GM18520 (cell line): ENCODE measurements around the gene NRM.
"Not testable (repeated sequence)": the region's sequence is repeated elsewhere in the genome, so short reads cannot be mapped to it uniquely, and the experiment has no call there.

Source experiments
- ATAC-seq: cut with Tn5 transposase; IDR thresholded peaks from one replicate; pipeline ENCODE4 v1.9.1; 2021; ENCODE audit not compliant: unreplicated experiment

Gene NRM, protein sequence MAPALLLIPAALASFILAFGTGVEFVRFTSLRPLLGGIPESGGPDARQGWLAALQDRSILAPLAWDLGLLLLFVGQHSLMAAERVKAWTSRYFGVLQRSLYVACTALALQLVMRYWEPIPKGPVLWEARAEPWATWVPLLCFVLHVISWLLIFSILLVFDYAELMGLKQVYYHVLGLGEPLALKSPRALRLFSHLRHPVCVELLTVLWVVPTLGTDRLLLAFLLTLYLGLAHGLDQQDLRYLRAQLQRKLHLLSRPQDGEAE

DNA sequence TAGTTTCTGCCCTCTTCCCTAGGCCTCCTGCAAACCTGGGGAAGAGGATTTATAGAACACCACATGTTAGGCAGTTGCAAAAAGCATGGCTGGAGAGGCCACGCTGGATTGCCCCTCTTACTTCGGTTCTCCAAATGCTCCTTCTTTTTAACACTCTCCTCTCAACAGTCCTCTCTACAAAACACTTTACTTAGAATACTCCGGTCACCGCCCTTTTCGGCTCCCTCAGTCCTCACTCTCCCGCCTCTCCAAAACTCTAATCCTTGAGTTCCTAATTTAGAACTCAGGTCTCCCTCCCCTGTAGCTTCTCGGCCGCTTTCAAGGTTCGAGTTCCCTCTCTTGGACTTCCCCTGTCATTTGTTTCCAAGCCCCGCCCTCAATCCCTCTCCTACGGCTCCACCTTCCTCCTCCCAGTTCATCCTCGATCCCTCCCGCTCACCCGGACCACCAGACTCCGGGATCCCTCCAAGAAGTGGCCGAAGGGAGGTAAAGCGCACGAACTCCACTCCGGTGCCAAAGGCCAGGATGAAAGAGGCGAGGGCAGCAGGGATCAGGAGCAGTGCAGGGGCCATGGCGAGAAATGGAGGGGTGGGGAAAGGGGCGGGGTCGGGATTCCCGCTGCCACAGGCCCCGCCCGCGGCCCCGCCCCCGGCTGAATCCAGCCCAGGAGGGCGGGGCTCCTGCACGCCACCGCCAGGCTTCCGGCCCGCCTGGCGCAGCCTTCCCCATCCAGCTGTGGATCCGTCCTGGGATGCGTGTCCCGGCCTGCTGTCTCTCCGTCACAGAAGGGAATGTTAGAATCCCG is at the start of gene NRM:
Gene NRM, minus strand, starts transcription at position 582 of the 805 bp plus-strand sequence. Its CDS starts 10 bp downstream, at position 572.
- ATAC-seq, result no peak

DNA sequence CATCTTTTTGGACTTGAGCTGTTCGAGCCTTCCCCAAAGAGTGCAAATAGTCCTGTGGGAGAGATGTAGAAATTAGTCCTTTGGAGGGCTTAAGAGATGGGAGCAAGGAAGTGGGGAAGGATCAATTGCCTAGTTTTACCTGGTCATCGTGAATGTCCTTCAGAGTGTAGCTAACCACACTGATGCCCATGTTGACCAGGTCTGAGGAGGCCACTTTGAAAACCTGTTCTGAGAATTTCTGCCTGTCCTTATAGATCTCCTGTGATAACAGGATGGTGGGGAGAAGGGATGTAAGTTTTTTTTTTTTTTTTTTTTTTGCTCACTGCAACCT is 49.7 kb upstream of the NRM start:
- no peak for ATAC-seq

DNA sequence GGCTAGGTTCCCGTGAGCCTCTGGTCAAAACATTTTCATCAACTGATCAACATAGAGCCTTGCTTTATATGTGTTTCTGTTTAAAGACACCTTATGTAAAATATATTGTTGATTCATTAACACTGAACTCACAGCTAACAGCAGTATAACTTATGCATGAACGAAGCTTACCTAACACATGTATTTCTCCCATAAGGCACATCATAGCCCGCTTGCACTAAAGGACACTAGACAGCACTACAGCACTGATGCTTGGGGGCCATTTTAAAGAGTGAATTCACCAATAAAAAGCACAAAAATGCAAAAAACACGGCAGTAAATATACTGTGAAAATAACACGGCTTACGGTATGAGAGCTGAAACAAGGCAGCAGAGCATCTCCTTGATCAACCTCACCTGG is 47.7 kb upstream of the NRM start:
- no peak for ATAC-seq

DNA sequence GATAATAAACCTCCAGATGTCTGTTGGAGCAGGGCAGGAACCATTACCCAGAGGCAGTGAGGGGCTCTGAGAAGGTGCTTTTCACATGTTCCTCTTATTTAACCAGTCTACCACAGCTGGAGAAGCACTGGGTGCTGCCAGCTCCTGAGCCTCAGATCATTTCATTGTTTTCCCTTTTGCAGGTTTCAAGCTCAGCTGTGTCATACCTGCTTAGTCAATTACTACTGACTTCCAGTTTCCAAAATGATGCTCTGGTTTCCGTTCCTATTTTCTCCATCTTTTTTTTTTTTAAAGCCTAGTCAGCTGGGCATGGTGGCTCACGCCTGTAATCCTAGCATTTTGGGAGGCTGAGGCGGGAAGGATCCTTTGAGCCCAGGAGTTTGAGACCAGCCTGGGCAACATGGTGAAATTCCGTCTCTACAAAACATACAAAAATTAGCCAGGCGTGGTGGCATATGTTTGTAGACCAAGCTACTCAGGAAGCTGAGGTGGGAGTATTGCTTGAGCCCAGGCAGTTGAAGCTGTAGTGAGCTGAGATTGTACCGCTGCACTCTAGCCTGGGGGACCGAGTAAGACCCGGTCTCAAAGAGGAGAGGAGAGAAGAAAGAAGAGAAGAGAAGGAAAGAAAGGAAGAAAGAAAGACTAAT is 45.0 kb upstream of the NRM start:
- ATAC-seq, result no peak

DNA sequence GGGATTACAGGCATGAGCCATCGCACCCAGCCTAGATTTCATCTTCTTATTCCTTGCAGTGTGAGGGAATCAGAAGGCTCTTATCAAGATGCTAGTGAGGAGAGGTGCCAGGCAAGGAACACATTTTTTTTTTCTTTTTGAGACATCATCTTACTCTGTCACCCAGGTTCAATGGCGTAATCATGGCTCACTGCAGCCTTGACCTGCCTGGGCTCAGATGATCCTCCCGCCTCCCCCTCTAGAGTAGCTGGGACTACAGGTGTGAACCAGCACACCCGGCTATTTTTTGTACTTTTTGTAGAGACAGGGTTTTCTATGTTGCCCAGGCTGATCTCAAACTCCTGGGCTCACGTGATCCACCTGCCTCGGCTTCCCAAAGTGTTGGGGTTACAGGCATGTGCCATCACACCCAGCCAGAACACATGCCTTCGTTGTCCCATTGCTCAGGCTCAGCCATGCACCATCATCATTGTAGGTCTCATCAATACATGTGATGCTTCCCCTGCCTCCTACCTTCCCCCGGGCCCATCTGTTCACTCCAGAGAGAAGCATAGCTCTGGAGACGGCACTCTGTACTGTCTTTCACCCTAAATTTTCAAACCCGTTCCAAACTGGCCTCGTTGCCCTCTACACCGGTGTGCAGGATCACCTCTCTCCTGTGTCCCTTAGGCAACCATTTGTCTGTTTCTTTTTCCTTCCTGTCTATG is 41.6 kb upstream of the NRM start:
- ATAC-seq, result no peak

DNA sequence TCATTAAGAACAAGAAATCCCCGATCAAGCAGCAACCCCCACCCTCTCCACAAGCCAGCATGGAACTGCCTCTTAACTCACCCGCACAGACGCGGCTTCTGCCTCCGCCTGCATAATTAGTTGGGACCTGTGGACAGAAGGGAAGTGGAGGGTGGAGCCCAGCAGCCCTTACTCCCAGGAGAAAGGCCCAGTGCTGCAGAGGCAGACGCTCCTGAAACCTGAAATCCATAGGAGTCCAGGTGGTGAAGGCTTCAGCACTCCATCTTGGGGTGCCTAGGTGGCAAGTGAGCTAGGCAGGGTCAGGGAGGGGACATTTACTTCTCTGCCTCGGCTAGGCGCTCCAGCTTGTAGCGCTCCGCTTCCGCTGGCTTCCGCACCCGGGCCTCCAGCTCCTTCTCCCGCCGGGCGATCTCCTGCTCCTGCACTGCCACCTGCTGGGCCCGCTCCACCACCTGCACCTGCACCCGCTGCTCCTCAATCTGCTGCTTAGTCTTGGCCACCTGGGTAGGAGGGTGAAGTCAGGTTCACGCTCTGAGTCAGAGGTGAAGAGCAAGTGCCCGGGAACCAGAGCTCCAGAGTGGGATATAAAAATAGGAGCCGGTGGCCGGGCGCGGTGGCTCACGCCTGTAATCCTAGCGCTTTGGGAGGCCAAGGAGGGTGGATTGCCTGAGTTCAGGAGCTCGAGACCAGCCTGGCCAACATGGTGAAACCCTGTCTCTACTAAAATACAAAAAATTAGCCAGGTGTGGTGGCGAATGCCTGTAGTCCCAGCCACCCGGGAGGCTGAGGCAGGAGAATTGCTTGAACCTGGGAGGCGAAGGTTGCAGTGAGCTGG is 40.0 kb upstream of the NRM start:
- ATAC-seq, result peak; percentile 55

DNA sequence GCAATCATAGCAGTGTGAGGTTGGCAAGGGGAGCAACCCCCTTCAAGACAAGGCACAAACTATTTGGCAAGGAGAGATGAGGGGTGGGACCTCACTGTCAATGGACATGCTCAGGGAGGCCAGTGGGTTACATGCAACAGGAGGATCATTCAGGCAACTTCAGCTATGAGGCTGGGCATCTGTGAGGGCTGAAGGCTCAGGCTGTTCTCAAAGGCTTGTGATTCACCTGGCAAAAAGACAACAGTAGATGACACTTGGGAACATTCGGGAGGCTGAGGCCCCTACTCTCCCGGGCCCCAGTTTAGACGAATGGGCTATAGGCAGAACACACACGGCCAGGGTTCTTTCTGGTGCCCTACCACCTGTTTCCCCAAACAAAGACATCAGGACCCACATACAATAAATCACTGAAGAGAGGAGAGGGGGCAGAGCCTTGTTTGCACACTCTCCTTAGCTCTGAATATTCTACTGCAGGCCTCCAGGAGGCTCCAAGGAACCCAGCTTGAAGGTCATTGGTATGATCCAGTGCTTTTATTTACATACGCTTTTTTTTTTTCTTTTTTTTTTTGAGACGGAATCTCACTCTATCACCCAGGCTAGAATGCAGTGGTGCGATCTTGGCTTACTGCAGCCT is 37.3 kb upstream of the NRM start:
- ATAC-seq, result no peak

DNA sequence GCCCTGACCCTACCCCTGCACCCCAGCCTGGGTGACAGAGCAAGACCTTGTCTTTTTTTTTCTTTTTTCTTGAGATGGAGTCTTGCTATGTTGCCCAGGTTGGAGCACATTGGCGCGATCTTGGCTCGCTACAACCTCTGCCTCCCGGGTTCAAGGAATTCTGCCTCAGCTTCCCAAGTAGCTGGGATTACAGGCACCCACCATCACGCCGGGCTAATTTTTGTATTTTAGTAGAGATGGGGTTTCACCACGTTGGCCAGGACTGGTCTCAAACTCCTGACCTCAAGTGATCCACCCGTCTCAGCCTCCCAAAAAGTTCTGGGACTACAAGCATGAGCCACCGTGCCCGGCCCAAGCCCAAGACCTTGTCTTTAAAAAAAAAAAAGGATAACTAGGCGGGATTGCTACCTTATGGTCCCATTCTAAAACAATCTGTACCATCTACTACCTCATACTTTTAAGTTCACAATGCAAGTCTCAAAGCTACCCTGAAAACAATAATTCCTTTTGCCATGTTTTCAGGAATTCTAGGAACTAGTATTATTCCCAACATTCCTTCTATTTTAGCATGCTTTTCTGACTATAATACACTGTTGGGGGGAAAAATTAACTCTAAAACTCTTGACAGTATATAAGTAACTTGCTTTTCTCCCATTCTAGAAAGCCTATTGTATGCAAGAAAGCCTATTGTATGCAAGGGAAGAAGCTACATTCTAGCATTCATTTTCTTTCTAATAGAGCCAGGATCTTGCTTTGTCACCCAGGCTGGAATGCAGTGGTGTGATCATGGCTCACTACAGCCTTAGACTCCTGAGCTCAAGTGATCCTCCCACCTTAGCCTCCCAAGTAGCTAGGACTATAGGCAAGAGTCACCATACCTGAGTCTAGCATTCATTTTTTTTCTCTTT is 36.0 kb upstream of the NRM start:
- ATAC-seq, result no peak

DNA sequence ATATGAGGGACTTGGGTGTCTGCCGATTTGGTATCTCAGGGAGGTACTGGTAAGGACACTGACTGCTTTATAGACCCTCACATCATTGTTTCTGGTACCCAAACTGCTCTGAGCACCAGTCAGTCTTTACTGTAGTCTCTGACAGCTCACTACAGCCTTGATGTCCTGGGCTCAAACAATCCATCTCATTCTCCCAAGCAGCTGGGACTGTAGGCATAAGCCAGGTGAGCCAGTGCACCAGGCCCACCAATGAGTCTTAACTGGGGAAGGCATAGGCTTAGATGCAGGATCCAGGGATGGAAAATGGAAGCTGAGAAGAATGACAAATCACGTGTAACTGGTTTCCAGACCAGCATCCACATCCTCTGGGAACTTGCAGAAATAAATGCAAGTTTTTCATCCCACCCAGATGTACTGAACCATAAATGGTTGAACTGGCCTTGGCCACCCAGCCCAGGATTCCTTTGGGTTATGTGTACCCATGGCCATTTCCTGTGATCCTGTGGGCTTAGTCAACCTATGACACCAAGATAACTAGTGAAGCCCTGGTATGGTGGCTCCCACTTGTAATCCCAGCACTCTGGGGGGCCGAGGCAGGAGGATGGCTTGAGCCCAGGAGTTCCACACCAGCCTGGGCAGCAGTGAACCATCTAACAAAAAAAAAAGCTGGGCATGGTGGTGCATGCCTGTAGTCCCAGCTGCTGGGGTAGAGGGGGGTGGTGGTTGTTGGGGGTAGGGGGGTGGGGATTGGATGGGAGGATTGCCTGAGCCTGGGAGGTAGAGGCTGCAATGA is 35.1 kb upstream of the NRM start:
- ATAC-seq, result no peak

DNA sequence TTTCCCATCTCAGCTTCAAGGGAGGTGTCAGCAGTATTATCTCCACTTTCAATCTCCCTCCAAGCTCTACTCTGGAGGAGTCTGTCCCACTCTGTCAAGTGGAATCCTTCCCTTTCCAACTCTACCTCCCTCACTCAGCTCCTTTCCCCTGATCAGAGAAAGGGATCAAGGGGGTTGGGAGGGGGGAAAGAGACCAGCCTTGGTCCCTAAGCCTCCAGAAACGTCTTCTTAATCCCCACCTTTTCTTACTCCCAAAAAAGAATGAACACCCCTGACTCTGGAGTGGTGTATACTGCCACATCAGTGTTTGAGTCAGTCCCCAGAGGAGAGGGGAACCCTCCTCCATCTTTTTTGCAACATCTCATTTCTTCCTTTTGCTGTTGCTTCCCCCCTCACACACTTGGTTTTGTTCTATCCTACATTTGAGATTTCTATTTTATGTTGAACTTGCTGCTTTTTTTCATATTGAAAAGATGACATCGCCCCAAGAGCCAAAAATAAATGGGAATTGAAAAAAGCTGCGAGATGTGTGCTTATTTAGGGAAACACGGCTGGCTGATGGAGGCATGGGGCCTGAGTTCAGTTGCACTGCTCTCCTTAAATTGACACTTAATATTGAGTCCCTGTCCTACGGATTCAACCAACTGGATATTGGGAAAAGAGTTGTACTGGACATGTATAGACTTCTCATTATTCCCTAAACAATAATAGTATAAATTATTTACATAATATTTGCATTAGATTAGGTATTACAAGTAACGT is 34.3 kb upstream of the NRM start:
- ATAC-seq, result no peak

DNA sequence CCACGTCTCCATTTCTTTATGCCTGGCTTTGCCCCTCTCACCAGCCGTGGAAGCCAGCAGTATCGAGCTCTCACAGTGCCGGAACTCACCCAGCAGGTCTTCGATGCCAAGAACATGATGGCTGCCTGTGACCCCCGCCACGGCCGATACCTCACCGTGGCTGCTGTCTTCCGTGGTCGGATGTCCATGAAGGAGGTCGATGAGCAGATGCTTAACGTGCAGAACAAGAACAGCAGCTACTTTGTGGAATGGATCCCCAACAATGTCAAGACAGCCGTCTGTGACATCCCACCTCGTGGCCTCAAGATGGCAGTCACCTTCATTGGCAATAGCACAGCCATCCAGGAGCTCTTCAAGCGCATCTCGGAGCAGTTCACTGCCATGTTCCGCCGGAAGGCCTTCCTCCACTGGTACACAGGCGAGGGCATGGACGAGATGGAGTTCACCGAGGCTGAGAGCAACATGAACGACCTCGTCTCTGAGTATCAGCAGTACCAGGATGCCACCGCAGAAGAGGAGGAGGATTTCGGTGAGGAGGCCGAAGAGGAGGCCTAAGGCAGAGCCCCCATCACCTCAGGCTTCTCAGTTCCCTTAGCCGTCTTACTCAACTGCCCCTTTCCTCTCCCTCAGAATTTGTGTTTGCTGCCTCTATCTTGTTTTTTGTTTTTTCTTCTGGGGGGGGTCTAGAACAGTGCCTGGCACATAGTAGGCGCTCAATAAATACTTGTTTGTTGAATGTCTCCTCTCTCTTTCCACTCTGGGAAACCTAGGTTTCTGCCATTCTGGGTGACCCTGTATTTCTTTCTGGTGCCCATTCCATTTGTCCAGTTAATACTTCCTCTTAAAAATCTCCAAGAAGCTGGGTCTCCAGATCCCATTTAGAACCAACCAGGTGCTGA is 33.3 kb upstream of the NRM start:
- not testable (repeated sequence) for ATAC-seq

DNA sequence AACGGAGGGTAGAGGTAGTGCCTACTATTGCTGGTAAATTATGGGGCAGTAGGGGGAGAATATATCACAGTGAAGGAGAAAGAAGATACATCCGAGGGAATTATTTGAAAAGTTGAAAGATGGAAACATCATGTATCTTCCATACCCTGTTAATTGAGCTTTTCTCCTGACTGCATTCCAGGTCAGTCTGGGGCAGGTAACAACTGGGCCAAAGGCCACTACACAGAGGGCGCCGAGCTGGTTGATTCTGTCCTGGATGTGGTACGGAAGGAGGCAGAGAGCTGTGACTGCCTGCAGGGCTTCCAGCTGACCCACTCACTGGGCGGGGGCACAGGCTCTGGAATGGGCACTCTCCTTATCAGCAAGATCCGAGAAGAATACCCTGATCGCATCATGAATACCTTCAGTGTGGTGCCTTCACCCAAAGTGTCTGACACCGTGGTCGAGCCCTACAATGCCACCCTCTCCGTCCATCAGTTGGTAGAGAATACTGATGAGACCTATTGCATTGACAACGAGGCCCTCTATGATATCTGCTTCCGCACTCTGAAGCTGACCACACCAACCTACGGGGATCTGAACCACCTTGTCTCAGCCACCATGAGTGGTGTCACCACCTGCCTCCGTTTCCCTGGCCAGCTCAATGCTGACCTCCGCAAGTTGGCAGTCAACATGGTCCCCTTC is 32.5 kb upstream of the NRM start:
- not testable (repeated sequence) for ATAC-seq

DNA sequence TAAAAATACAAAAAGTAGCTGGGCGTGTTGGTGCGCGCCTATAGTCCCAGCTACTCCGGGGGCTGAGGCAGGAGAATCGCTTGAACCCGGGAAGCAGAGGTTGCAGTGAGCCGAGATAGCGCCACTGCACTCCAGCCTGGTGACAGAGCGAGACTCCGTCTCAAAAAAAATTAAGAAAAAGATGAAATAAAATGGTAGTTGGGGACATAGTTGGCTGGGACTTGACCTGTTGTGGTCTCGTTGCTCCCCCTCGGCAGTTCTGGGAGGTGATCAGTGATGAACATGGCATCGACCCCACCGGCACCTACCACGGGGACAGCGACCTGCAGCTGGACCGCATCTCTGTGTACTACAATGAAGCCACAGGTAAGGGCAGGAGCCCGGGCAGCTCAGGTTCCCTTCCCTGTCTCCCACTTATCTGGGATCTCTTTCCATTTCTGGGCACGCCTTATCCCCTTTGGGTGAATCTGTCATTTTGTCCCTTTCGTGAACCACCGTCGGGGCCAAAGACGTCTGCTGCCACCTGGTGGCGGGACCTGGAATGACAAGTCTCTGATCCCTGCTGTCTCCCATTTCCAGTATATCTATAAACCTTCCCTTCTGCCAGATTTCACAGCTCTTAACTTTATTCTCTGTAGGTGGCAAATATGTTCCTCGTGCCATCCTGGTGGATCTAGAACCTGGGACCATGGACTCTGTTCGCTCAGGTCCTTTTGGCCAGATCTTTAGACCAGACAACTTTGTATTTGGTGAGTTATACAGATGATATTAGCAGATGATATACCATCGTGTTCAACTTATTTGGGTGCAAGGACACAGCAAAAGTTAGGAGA is 31.7 kb upstream of the NRM start:
- ATAC-seq, result no peak

DNA sequence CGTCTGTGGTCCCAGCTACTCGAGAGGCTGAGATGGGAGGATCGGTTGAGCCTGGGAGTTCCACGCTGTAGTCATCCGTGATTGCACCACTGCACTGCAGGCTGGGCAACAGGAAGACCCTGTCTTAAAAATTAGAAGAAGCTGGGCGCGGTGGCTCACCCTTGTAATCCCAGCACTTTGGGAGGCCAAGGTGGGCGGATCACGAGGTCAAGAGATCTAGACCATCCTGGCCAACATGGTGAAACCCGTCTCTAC is 31.2 kb upstream of the NRM start:
- not testable (repeated sequence) for ATAC-seq

DNA sequence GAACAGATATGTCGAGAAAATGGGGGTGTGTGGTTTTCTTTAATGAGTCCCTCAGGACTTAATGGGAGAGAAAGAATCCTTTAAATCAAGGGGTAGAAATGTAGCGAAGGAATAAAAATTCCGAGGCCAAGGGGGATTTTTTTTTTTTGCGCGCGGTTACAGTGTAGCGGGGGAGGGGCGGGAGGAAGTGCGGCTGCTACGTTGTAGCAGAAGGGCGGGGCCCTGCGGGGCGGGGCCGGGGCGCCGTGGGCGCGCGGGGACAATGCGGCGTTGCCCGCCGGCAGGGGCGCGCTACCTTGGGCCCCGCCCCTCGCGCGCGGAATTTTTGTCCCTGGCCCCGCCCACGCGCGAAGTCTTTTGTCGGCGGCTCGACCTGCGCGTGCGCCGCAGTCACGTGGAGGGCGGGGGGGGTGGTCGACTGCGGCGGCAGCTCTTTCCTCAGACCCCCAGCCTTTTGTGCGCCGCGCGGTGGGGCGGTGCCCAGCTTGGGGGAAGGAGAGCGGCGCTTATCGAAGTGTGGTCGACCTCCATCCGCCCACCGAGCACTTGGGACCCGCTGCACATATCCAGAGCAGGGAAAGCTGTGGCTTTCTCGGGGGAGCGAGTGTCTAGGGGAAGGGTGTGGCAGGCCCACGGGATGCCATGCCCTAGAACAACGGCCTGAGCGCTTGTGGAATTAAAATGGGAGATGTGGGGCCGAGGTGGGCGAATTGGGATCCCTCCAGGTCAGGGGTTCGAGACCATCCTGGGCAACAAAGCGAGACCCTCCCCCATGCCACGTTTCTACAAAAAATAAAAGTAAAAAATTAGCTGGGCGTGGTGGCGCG is 30.6 kb upstream of the NRM start:
- ATAC-seq, result peak; percentile 13
